Mesendoderm (in vitro differentiated cells): Measurements from ENCODE around the gene SLCO4A1.

Source experiments
- DNase-seq: peaks from one replicate; pipeline ENCODE4 v3.0.0; 2013
- H2AK5ac ChIP-seq: 2 replicates; pipeline ENCODE4 v1.6.1; 2013; ENCODE audit warnings: low read length, inconsistent platforms
- H2BK120ac ChIP-seq: 2 replicates; pipeline ENCODE4 v1.6.1; 2013; ENCODE audit warnings: low read depth, mild to moderate bottlenecking, low read length, moderate library complexity, mixed read lengths
- H2BK15ac ChIP-seq: replicated peaks from 2 replicates; pipeline ENCODE4 v1.6.1; 2013; ENCODE audit warnings: low read depth, mild to moderate bottlenecking, moderate library complexity
- H2BK5ac ChIP-seq: 2 replicates; pipeline ENCODE4 v1.6.1; 2013; ENCODE audit warnings: low read length, inconsistent platforms
- H3K18ac ChIP-seq: 2 replicates; pipeline ENCODE4 v1.6.1; 2013; ENCODE audit warnings: mild to moderate bottlenecking, low read length, mixed read lengths
- H3K23ac ChIP-seq: one replicate; pipeline ENCODE4 v1.6.1; 2013; ENCODE audit warnings: low read length
- H3K27ac ChIP-seq: 2 replicates; pipeline ENCODE4 v1.5.1; 2013; ENCODE audit warnings: low read depth, mild to moderate bottlenecking, inconsistent platforms, low read length, moderate library complexity
- H3K27me3 ChIP-seq: 2 replicates; pipeline ENCODE4 v1.6.1; 2013; ENCODE audit warnings: low read length, control low read depth, mild to moderate bottlenecking, inconsistent platforms; ENCODE audit not compliant: insufficient read depth, poor library complexity
- H3K36me3 ChIP-seq: 2 replicates; pipeline ENCODE4 v1.6.1; 2013; ENCODE audit warnings: low read length, inconsistent platforms; ENCODE audit not compliant: control insufficient read depth, insufficient read depth
- H3K4ac ChIP-seq: one replicate; pipeline ENCODE4 v1.6.1; 2013; ENCODE audit warnings: low read depth, mild to moderate bottlenecking, low read length, moderate library complexity
- H3K4me1 ChIP-seq: 2 replicates; pipeline ENCODE4 v1.6.1; 2013; ENCODE audit warnings: low read depth, low read length, inconsistent platforms; ENCODE audit not compliant: control insufficient read depth
- H3K4me2 ChIP-seq: 2 replicates; pipeline ENCODE4 v1.6.1; 2013; ENCODE audit warnings: low read length
- H3K4me3 ChIP-seq: 2 replicates; pipeline ENCODE4 v1.5.1; 2013; ENCODE audit warnings: mild to moderate bottlenecking, low read length
- H3K56ac ChIP-seq: one replicate; pipeline ENCODE4 v1.6.1; 2013; ENCODE audit warnings: low read length
- H3K79me1 ChIP-seq: 2 replicates; pipeline ENCODE4 v1.6.1; 2013; ENCODE audit warnings: low read length, inconsistent platforms
- H3K79me2 ChIP-seq: 2 replicates; pipeline ENCODE4 v1.6.1; 2013; ENCODE audit warnings: mild to moderate bottlenecking, low read length; ENCODE audit not compliant: control insufficient read depth, insufficient read depth
- H3K9ac ChIP-seq: 2 replicates; pipeline ENCODE4 v1.6.1; 2013; ENCODE audit warnings: low read length, inconsistent platforms
- H4K5ac ChIP-seq: one replicate; pipeline ENCODE4 v1.6.1; 2013; ENCODE audit warnings: low read length
- H4K8ac ChIP-seq: one replicate; pipeline ENCODE4 v1.6.1; 2013; ENCODE audit warnings: low read depth, mild to moderate bottlenecking, control low read depth, low read length, moderate library complexity
- WGBS: extraction: QIAGEN DNeasy Blood & Tissue Kit; methylation state at CpG from one replicate; pipeline ENCODE4 v1.1.7; 2013; ENCODE audit warnings: low lambda C conversion rate, missing lambda C conversion rate; ENCODE audit not compliant: insufficient coverage; ENCODE audit errors: extremely low coverage; 5-methylcytosine and 5-hydroxymethylcytosine counted together

Gene SLCO4A1

GRCh38 chr20:62702013-62702300 lies 59.7 kb downstream of the SLCO4A1 start:
- no peak overlapping the region for H4K8ac ChIP-seq

GRCh38 chr20:62702895-62703852 lies 60.9 kb downstream of the SLCO4A1 start:
- Histone ChIP-seq H3K79me1 (no peaks in the 10 kb centered on the region), H3K23ac (no peak overlapping the region), H3K9ac (no peak overlapping the region), H3K79me2 (no peaks in the 10 kb centered on the region), H3K4me2 (no peak overlapping the region), H2BK15ac (no peak overlapping the region), H3K27ac (no peak overlapping the region), H2AK5ac (no peak overlapping the region), H3K36me3 (no peaks in the 10 kb centered on the region), H3K56ac (no peak overlapping the region), H3K18ac (no peak overlapping the region), H3K27me3 (peaks cover 2% of the 10 kb centered on the region), H3K4me3 (no peak overlapping the region), H2BK120ac (no peak overlapping the region), H3K4ac (no peak overlapping the region), H3K4me1 (no peaks in the 10 kb centered on the region), H4K8ac (no peak overlapping the region), H4K5ac (no peak overlapping the region), H2BK5ac (no peak overlapping the region)
- no CpG with 5 or more reads among the region's 25 CpGs for WGBS
- DNase-seq = no peak

More at GRCh38 chr20:62702013-62702300, 59.7 kb downstream of the SLCO4A1 start:
- Histone ChIP-seq H3K4me1 (no peaks in the 10 kb centered on the region), H2BK120ac (no peak overlapping the region), H4K5ac (no peak overlapping the region), H3K27ac (no peak overlapping the region), H3K27me3 (no peaks in the 10 kb centered on the region), H3K36me3 (no peaks in the 10 kb centered on the region), H3K23ac (no peak overlapping the region), H3K4me2 (no peak overlapping the region), H2AK5ac (no peak overlapping the region), H3K18ac (no peak overlapping the region), H3K4ac (no peak overlapping the region), H3K79me2 (no peaks in the 10 kb centered on the region), H3K9ac (no peak overlapping the region), H2BK5ac (no peak overlapping the region), H3K4me3 (no peak overlapping the region), H2BK15ac (no peak overlapping the region), H3K56ac (no peak overlapping the region), H3K79me1 (no peaks in the 10 kb centered on the region)
- DNase-seq = no peak
- no CpG with 5 or more reads among the region's 11 CpGs for WGBS

DNA sequence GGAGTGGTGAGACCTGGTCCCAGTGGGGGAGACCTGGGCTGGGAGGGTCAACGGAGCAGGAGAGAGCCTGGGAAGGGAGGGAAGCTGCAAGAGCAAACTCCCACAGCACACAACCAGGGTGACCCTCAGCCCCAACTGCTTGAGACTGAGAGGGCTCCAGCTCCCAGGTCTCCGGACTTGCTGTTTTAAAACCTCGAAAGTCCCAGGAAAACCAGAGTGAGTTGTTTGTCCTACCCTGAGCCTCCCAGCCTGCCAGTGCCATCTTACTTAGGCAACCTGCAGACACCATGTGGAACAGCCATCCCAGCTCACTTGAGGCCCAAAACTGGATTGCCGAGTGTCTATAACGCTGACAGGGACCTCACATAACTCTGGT lies 61.5 kb downstream of the SLCO4A1 start:
- Histone ChIP-seq H2AK5ac (no peak overlapping the region), H3K27ac (no peak overlapping the region), H3K56ac (no peak overlapping the region), H3K79me2 (no peaks in the 10 kb centered on the region), H3K27me3 (peaks cover 7% of the 10 kb centered on the region), H4K5ac (no peak overlapping the region), H2BK15ac (no peak overlapping the region), H3K23ac (no peak overlapping the region), H3K79me1 (no peaks in the 10 kb centered on the region), H3K4me3 (no peak overlapping the region), H3K4me2 (no peak overlapping the region), H3K18ac (no peak overlapping the region), H3K9ac (no peak overlapping the region), H2BK5ac (no peak overlapping the region), H2BK120ac (no peak overlapping the region), H3K36me3 (no peaks in the 10 kb centered on the region), H3K4me1 (no peaks in the 10 kb centered on the region), H3K4ac (no peak overlapping the region), H4K8ac (no peak overlapping the region)
- WGBS = no CpG with 5 or more reads among the region's 5 CpGs
- DNase-seq = no peak

DNA sequence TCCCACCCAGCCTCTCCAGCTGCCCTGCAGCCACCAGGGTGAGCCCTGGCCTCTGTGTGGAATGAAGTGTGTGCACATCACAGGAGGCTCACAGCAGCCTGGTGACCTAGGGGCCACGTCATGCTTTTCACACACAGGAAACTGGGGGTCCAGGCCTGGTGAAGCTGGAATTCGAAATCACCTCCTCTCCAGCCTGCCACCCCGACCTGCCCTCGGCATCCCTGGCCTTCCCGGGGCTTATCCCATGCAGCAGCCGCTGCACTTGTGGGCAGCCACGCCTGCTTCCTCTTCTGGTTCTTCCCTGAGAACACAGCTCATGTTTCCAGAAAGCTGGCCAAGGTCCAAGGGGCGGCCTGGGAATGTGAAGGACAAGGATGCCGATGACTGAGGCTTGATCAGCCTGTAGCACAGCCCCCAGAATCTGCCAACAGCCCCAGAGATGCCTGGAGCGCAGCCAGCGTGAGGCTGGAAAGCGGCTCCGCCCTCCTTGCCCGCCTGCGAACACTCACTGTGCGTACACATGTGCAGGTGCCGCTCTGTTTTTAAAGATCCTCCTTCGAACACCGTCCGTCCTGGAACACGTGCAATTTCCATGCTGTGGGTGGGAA lies 62.1 kb downstream of the SLCO4A1 start:
- Histone ChIP-seq H3K4me1 (no peaks in the 10 kb centered on the region), H3K4me3 (no peak overlapping the region), H3K18ac (no peak overlapping the region), H4K5ac (no peak overlapping the region), H2BK120ac (no peak overlapping the region), H2BK15ac (no peak overlapping the region), H3K4me2 (no peak overlapping the region), H2BK5ac (no peak overlapping the region), H3K4ac (no peak overlapping the region), H3K56ac (no peak overlapping the region), H2AK5ac (no peak overlapping the region), H3K27ac (no peak overlapping the region), H3K27me3 (peaks cover 7% of the 10 kb centered on the region), H3K79me2 (no peaks in the 10 kb centered on the region), H3K36me3 (no peaks in the 10 kb centered on the region), H3K79me1 (no peaks in the 10 kb centered on the region), H4K8ac (no peak overlapping the region), H3K9ac (no peak overlapping the region), H3K23ac (no peak overlapping the region)
- WGBS = no CpG with 5 or more reads among the region's 21 CpGs
- no peak for DNase-seq

- no peak overlapping the region for H2AK5ac ChIP-seq
- no peak overlapping the region for H2BK15ac ChIP-seq
- peaks cover 14% of the 10 kb centered on the region for H3K27me3 ChIP-seq
- no peak overlapping the region for H3K56ac ChIP-seq
- no peaks in the 10 kb centered on the region for H3K36me3 ChIP-seq
- no peak for DNase-seq
- no peak overlapping the region for H3K27ac ChIP-seq
- H4K5ac ChIP-seq = no peak overlapping the region
- no peak overlapping the region for H3K4ac ChIP-seq
- no CpG with 5 or more reads among the region's 16 CpGs for WGBS
- H4K8ac ChIP-seq = no peak overlapping the region
- H3K4me2 ChIP-seq = no peak overlapping the region
- no peaks in the 10 kb centered on the region for H3K79me1 ChIP-seq
- no peak overlapping the region for H2BK5ac ChIP-seq
- H3K18ac ChIP-seq = no peak overlapping the region
- H2BK120ac ChIP-seq = no peak overlapping the region
- H3K23ac ChIP-seq = no peak overlapping the region
- H3K9ac ChIP-seq = no peak overlapping the region
- no peaks in the 10 kb centered on the region for H3K4me1 ChIP-seq
- H3K4me3 ChIP-seq = no peak overlapping the region
- no peaks in the 10 kb centered on the region for H3K79me2 ChIP-seq
These were observed 63.3 kb downstream of the SLCO4A1 start for GRCh38 chr20:62705627-62706026.
